K562 (cell line): Measurements from ENCODE around the gene MSH3. TPM values are rescaled to one million over a fixed set of nuclear protein-coding genes. Genes with fewer than 3 reads are reported as not detected.
"Not testable (repeated sequence)": the region's sequence is repeated elsewhere in the genome, so short reads cannot be mapped to it uniquely, and the experiment has no call there.

ENCODE experiments used
- ATAC-seq: fragments of 200-7000 bp; cut with Tn5 transposase; 3 replicates; pipeline ENCODE4 v1.9.1; 2020; ENCODE audit warnings: moderate library complexity
- BruUV-seq: library from RNA; stranded (reverse); fragments of 400-500 nt; replicated peaks from 2 replicates; lab custom pipeline; 2021; lab: Mats Ljungman, UMichigan
- CTCF ChIA-PET: fragments of 300-600 bp; formaldehyde crosslinking; extraction: SDS; loops from one replicate; lab custom pipeline; 2021; ENCODE audit warnings: low intra/inter-chr PET ratio; lab: Yijun Ruan, JAX
- POLR2A ChIA-PET: fragments of 300-600, 350-650 bp; sonication (Branson Sonifier 250); formaldehyde crosslinking; extraction: SDS; loops from one replicate; lab custom pipeline; 2021; ENCODE audit warnings: antibody characterized with exemption, inconsistent platforms; lab: Yijun Ruan, JAX
- DNase-seq, 4 experiments: peaks; one replicate each; pipeline versions ENCODE4 v3.0.0 to v3.0.0-alpha.2; 2011 to 2018; ENCODE audit warnings: low spot score in 3 of 4, mixed read lengths in 3 of 4; ENCODE audit errors: extremely low read depth in 1 of 4
- FAIRE-seq: peaks from 2 replicates; lab custom pipeline; 2011; peaks lifted over from hg19 to GRCh38; lab: Jason Lieb, UNC
- H2AFZ ChIP-seq: 2 replicates; pipeline ENCODE4 v1.6.0; 2011; ENCODE audit warnings: low read depth, low read length, control low read depth, inconsistent platforms
- H3K27ac ChIP-seq: fragments of 200-600 bp; 3 replicates; pipeline ENCODE4 v1.8.0; 2011; ENCODE audit warnings: low read depth, mild to moderate bottlenecking, control low read depth, inconsistent platforms, low read length, moderate library complexity, mixed read lengths; ENCODE audit errors: extremely low read depth
- H3K27me3 ChIP-seq, 2 experiments: fragments of 300-600 bp in 1 of 2; 2 replicates in 1 of 2; 3 replicates in 1 of 2; pipeline versions ENCODE4 v1.6.0 to v1.8.0; 2011; ENCODE audit warnings: inconsistent platforms in 2 of 2, low read length in 2 of 2, mild to moderate bottlenecking in 1 of 2, mixed read lengths in 1 of 2, moderate library complexity in 1 of 2; ENCODE audit not compliant: control insufficient read depth in 2 of 2, insufficient read depth in 2 of 2
- H3K36me3 ChIP-seq: fragments of 300-600 bp; 3 replicates; pipeline ENCODE4 v1.8.0; 2011; ENCODE audit warnings: mild to moderate bottlenecking, low read length, inconsistent platforms; ENCODE audit not compliant: control insufficient read depth, insufficient read depth
- H3K4me1 ChIP-seq, 2 experiments: fragments of 200-600 bp in 1 of 2; replicated peaks in 1 of 2; 2 replicates in 1 of 2; 3 replicates in 1 of 2; pipeline versions ENCODE4 v1.5.1 to v1.8.0; 2011; ENCODE audit warnings: inconsistent platforms in 2 of 2, low read length in 2 of 2, mild to moderate bottlenecking in 1 of 2, mixed read lengths in 1 of 2, moderate library complexity in 1 of 2; ENCODE audit not compliant: control insufficient read depth in 2 of 2, insufficient read depth in 2 of 2
- H3K4me2 ChIP-seq: 2 replicates; pipeline ENCODE4 v1.6.1; 2011; ENCODE audit warnings: low read length, control low read depth, inconsistent platforms, mixed read lengths; ENCODE audit not compliant: insufficient read depth
- H3K4me3 ChIP-seq: fragments of 200-600 bp; sonication (generic), shearing (Covaris generic); 2 replicates; pipeline ENCODE4 v1.5.1; 2016; ENCODE audit warnings: control low read depth, inconsistent platforms
- H3K79me2 ChIP-seq: fragments of 200-600 bp; 3 replicates; pipeline ENCODE4 v1.8.0; 2011; ENCODE audit warnings: low read length, inconsistent platforms; ENCODE audit not compliant: control insufficient read depth, insufficient read depth
- H3K9ac ChIP-seq, 2 experiments: 2 replicates each; pipeline versions ENCODE4 v1.6.0 to v1.6.1; 2011; ENCODE audit warnings: low read depth in 2 of 2, low read length in 2 of 2, control low read depth in 1 of 2, inconsistent platforms in 1 of 2, mild to moderate bottlenecking in 1 of 2, mixed read lengths in 1 of 2; ENCODE audit not compliant: insufficient read depth in 1 of 2
- H3K9me1 ChIP-seq: one replicate; pipeline ENCODE4 v1.6.0; 2011; ENCODE audit warnings: inconsistent platforms, mild to moderate bottlenecking, low read length, moderate library complexity; ENCODE audit not compliant: control insufficient read depth, insufficient read depth
- H3K9me3 ChIP-seq: replicated peaks from 2 replicates; pipeline ENCODE4 v1.5.1; 2011; ENCODE audit warnings: low read depth, low read length, inconsistent platforms; ENCODE audit not compliant: control insufficient read depth, insufficient read depth
- H4K20me1 ChIP-seq: replicated peaks from 2 replicates; pipeline ENCODE4 v1.6.1; 2011; ENCODE audit warnings: low read length, inconsistent platforms, mixed read lengths; ENCODE audit not compliant: control insufficient read depth, insufficient read depth
- CBX8 ChIP-seq: fragments of 200-600 bp; sonication (generic); IDR thresholded peaks from 2 replicates; pipeline ENCODE4 v1.6.1; 2012; ENCODE audit warnings: borderline replicate concordance, mixed run types, low read depth, mild to moderate bottlenecking, moderate library complexity, mixed read lengths, low read length, control low read depth, inconsistent platforms; ENCODE audit not compliant: poor library complexity, severe bottlenecking; ENCODE audit errors: extremely low read depth
- SMARCA5 ChIP-seq: fragments of 450-650 bp; IDR thresholded peaks from 2 replicates; pipeline ENCODE4 v1.6.1; 2016
- WGBS: fragments of 100-300 bp; shearing (Covaris generic); methylation state at CpG from one replicate; pipeline ENCODE4 v1.1.6; 2016; ENCODE audit warnings: low coverage, mixed read lengths; ENCODE audit not compliant: insufficient coverage; ENCODE audit errors: missing lambda C conversion rate; 5-methylcytosine and 5-hydroxymethylcytosine counted together
- in situ Hi-C: fragments of 300-500 bp; cut with MboI; formaldehyde crosslinking; loops from 4 replicates; pipeline ENCODE4 v1.15.0; 2018; ENCODE audit warnings: inconsistent platforms, mixed read lengths
- intact Hi-C: fragments of 100-400 bp; cut with micrococcal nuclease; formaldehyde crosslinking; loops from 2 replicates; pipeline ENCODE4 v1.14.2; 2022
- polyA plus RNA-seq, 8 experiments: library from polyadenylated mRNA; depleted of rRNA in 4 of 8; stranded (reverse) in 5 of 8; unstranded in 3 of 8; fragments of >200 nt; fragmentation: Nextera tagmentation in 2 of 8; fragmentation: Illumina TruSeq in 1 of 8; extraction: Ambion mirVana in 2 of 8; extraction: Trizol in 1 of 8; gene quantifications; 2 replicates each; pipeline versions ENCODE4 v1.2.1 to v1.2.3, GENCODE V29; 2011 to 2014; ENCODE audit warnings: inconsistent platforms in 1 of 8, missing spikeins in 1 of 8
- total RNA-seq, 7 experiments: library from RNA; depleted of rRNA in 6 of 7; stranded (reverse); fragments of >200 nt in 6 of 7; fragmentation: Illumina TruSeq in 2 of 7; extraction: Trizol in 2 of 7; gene quantifications; 2 replicates each; pipeline versions ENCODE4 v1.2.1 to v1.2.3, GENCODE V29; 2011 to 2021; ENCODE audit warnings: low replicate concordance in 1 of 7

Gene MSH3
- total and polyA plus RNA-seq, 9 of the 15 experiments (the other 6 are each of a cell fraction or from before 2014, with no cell fraction given) = 3.9 to 17.2 (median 13.2) TPM

DNA sequence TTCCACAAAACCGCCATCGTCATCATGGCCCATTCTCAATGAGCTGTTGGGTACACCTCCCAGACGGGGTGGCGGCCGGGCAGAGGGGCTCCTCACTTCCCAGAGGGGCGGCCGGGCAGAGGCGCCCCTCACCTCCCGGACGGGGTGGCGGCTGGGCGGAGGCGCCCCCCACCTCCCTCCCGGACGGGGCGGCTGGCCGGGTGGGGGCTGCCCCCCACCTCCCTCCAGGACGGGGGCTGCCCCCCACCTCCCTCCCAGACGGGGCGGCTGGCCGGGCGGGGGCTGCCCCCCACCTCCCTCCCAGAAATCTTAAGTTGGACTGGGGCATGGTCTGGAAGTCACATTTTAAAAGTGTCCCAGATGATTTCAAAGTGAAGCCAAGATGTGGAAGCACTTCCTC lies 169.7 kb downstream of the MSH3 start:
- H3K36me3 ChIP-seq, intact Hi-C loops: not testable (repeated sequence)
- WGBS = 73% methylated on average over 4 of the region's 22 CpGs

GRCh38 chr5:80825786-80826460 lies 171.5 kb downstream of the MSH3 start:
- no peak overlapping the region for H3K27ac ChIP-seq
- no peak overlapping the region for H2AFZ ChIP-seq
- H3K9ac ChIP-seq = no peak overlapping the region
- peaks cover 4% of the 10 kb centered on the region; the same call in 1 of the 2 replicates for H3K9me3 ChIP-seq
- no peaks in the 10 kb centered on the region for H3K4me1 ChIP-seq
- FAIRE-seq = no peak
- H3K79me2 ChIP-seq = no peaks in the 10 kb centered on the region
- no peaks in the 10 kb centered on the region for H4K20me1 ChIP-seq
- no peaks in the 10 kb centered on the region for H3K9me1 ChIP-seq
- no peak overlapping the region for H3K4me3 ChIP-seq
- no TSS peak for BruUV-seq
- no peaks in the 10 kb centered on the region for H3K27me3 ChIP-seq
- TF ChIP-seq SMARCA5 (no peak), CBX8 (no peak)
- CTCF ChIA-PET = interaction anchor here (0.6 kb wide), 1 partner anchor 75 kb away, joined by 3 read pairs; no protein-coding TSS in a partner anchor
- ATAC-seq = no peak
- POLR2A ChIA-PET = interaction anchor here (1.7 kb wide), 1 partner anchor 10 kb away, joined by 4 read pairs; no protein-coding TSS in a partner anchor
- H3K36me3 ChIP-seq = no peaks in the 10 kb centered on the region
- H3K4me2 ChIP-seq = no peak overlapping the region
- DNase-seq = no peak
- WGBS = 89% methylated on average over 2 of the region's 2 CpGs
- in situ Hi-C loops (no loop called here), intact Hi-C loops (no loop called here)

More for the DNA sequence above, 169.7 kb downstream of the MSH3 start:
- H3K27ac ChIP-seq, H3K79me2 ChIP-seq, ATAC-seq, H2AFZ ChIP-seq, BruUV-seq, FAIRE-seq, H3K27me3 ChIP-seq, H3K4me1 ChIP-seq, CTCF ChIA-PET, H3K9me1 ChIP-seq, H3K4me2 ChIP-seq, H3K9ac ChIP-seq, H4K20me1 ChIP-seq, in situ Hi-C loops, DNase-seq, H3K9me3 ChIP-seq, H3K4me3 ChIP-seq: not testable (repeated sequence)
- POLR2A ChIA-PET = interaction anchor here (0.5 kb wide), 1 partner anchor 239 kb away, joined by 5 read pairs; no protein-coding TSS in a partner anchor
